Erythroblast (primary cell): ENCODE data around the gene THOC7.

Experiments
- DNase-seq, 2 experiments: peaks; one replicate each; lab custom pipeline; 2025; lab: John Stamatoyannopoulos, UW
- GATA1 ChIP-seq: IDR thresholded peaks from 2 replicates; pipeline ENCODE4 v1.6.1; 2011; ENCODE audit warnings: low read depth, mild to moderate bottlenecking, control low read depth, low read length, moderate library complexity
- POLR2A ChIP-seq: IDR thresholded peaks from 2 replicates; pipeline ENCODE4 v1.6.1; 2011; ENCODE audit warnings: mild to moderate bottlenecking, low read length

Gene THOC7

DNA sequence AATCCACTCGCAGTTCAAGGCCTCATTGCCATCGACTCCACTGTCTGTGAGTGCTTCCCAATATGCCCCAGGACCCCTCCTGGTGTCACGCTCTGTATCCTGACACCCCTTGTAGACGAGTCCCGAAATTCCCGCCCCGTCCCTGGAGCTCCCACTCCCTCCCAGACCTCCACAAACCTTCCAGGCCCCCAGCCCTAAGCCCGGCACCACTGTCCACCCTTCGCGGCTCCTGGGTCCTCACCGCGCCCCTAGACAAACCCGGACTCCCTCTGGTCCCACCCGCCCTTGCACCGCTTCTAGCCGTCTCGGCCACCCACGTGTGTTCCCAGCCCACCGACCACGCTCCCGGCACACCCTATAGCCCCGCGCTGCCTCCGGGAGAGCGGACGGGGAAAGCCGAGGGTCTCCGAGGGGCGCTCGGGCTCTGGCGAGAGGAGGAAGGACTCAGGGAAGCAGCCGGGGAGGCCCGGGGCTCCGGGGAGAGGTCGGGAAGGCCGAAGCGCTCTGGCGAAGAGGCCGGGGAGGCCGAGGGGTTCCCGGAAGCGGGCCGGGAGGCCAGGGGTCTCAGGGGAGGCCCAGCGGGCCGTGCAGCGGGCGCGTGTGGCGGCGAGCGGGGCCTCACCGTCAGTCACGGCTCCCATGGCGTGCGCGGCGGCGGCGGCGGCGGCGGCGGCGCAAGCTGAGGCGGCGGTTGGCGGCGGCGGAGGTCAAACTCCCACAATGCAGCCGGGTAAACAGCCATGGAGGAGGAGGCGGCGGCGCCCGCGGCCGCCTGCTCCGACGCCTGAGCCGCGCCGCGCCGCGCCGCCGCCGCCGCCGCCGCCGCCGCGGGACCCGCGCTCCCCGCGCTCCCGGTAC lies at the start of gene THOC7, which contains the start of gene ATXN7:
Gene THOC7 (minus strand): TSS at position 656 of the 858 bp plus-strand sequence. CDS start 15 bp downstream, at position 641.
Gene ATXN7 (plus strand): TSS at position 718 of the 858 bp plus-strand sequence. CDS start 48,732 bp downstream, outside the sequence.
- TF ChIP-seq GATA1, result no peak
- peak; percentile 31 for TF ChIP-seq POLR2A
- peak; percentile 77 to 87 for DNase-seq

DNA sequence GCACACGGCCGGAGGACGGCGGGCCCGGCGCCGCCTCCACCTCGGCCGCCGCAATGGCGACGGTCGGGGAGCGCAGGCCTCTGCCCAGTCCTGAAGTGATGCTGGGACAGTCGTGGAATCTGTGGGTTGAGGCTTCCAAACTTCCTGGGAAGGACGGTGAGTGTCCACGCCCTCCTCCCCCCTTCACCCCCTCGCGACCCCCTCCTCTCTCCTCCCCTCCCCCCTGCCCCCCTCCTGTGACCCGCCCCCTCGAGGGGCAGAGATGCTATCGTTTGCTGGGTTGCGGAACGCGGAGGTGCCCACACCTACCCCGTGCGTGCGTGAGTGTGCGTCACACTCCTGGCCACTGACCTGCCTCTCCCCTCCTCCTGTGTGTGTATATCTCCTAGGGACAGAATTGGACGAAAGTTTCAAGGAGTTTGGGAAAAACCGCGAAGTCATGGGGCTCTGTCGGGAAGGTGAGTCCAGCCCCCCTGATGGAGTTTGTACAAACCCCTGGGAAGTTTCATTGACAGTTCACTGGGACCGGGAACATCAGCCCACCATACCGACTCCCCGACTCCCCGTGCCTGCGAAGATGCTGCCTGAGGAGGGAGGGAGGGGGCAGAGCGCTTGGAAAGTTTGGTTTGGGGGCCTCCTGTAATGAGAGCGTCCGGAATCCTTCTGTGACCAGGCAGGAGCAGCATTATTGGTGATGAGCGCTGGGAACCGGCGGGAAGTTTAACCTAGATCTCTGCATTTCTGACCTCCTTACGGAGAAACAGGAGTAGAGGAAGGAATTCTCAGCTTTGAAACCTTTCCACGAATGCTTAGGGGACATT lies 49.4 kb upstream of the THOC7 start:
- DNase-seq, result peak; percentile 72 to 79
- TF ChIP-seq GATA1 (no peak), POLR2A (no peak)

DNA sequence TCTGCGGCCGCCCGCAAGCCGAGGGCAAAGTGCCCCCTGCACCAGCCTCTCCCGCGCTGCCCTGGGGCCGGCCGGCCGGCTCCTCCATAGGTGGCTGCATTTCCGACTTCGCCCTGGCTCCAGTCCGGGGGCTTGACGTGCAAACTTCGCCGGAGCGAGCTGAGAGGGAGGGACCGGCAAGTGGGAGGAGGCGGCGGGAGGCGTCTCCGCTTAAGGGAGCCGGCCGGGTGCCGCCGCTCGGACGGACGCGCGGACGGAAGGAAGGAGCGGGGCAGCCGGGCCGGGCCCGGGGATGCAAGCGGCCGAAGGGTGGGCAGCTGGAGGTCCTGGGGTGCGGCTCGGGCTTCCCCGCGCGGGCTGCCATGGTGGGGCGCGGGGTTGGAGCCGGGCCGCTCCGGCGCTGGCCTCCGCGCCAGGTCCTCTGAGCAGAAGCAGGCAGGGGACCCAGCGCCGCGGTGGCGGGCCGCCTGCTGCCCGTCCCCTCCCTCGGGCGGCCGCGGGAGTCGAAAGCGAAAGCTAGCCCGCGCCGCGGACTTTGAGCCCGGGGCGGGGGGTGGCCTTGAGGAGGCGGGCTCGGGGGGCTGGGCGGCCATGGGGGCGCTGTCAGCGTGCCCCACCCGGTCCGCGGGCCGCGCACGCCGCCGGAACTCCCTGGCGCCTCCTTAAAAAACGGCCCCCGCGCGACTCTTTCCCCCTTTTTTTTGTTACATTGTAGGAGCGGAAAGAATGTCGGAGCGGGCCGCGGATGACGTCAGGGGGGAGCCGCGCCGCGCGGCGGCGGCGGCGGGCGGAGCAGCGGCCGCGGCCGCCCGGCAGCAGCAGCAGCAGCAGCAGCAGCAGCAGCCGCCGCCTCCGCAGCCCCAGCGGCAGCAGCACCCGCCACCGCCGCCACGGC lies 48.5 kb upstream of the THOC7 start, which contains the start of gene SCAANT1:
Gene SCAANT1 (minus strand): TSS at position 511 of the 895 bp plus-strand sequence.
- TF ChIP-seq GATA1 (no peak), POLR2A (peak; percentile 66)
- DNase-seq, result peak; percentile 89 to 93

DNA sequence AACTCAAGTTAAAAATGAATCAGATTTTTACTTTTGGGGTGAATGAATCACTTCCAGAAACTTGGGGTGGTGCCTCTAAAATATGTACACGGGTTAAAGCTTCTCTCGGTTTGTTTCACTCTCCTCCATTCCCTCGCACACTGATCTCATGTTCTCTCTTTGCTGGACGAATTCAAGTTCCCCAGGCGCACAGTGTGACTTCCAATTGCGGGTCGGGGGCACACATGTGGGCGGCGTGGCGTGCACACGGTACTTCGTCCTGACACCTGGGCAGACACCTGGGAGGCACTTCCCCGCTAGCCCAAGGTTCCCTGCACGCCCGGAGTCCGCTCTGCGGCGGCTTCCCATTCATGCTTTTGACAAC lies 47.9 kb upstream of the THOC7 start:
- no peak for DNase-seq
- no peak for TF ChIP-seq POLR2A
- no peak for TF ChIP-seq GATA1

DNA sequence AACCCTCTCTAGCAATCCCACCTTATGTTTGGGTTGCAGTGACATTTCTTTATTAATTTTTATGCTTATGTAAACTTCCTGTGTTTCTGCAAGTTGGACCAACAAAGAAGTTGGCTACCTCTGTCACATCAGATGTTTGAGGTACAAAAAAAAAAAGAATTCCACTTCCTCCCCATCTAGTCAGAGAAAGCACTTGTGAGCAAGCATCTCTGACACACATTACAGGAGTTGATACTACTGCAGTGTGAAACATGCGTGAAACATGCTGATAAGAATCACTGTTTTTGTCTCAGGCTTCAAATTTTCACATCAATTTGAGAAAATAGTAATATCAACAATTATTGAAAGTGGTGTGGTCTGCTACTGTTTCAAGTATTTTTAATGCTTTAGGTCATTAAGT lies 47.3 kb upstream of the THOC7 start:
- DNase-seq, result peak; percentile 13 to 24

DNA sequence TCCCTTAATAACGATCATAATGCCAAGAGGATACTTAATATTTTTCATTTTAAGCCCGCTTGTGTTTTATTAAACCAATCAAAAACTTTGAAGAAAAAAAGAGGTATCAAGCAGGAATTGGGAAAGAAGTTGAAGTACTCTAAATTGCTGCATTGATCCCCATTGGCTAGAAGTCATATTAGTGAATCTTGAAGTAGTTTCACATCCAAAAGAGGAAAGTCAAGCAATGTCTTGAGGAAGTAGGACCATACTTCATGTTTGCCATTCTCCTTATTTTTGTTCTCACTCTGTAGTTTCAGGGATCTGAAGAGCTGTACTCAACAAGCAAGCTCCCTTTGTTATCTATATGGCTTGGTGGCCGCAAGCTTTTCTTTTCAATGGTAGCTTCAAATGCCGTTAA lies 46.4 kb upstream of the THOC7 start:
- TF ChIP-seq POLR2A (no peak), GATA1 (no peak)
- DNase-seq, result no peak

More for the DNA sequence above, 47.3 kb upstream of the THOC7 start:
- TF ChIP-seq GATA1 (no peak), POLR2A (no peak)

DNA sequence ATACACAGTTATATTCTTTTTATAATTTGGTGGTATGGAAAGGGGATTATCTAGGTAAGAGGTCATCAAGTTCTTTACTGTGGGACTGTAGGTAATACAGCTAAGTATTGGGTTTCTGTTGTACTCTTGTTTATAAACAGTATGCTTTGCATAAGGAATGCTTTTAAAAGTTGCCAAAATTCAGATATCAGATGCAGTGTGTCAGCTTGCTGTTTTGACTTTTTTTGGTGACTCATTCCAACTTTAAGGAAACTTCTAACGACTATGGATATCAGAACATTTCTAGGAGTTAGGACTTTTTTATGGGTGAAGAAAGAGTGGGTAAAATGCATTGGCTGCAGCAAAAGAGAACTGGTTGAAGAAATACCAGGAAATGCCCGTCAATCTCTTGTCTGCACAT lies 45.8 kb upstream of the THOC7 start:
- no peak for TF ChIP-seq POLR2A
- no peak for TF ChIP-seq GATA1
- no peak for DNase-seq

DNA sequence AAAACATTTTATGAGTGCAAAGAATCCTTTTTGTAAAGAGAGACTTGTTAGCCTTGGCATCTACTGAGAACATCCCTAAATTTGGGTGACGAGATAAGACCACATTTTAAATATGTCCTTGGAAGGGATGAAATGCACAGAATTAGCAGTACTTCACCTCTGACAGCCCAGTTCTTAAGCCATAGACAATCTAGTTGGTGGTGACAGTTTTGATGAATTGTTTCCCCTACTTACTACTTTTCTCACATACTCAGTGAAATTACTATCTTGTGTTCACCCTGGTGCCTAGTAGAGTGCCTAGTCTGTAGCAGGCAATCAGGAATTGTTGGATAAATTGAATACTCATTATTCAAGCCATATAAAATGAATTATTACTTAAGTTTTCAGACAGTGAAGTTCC lies 45.2 kb upstream of the THOC7 start:
- TF ChIP-seq POLR2A (no peak), GATA1 (no peak)
- no peak for DNase-seq

DNA sequence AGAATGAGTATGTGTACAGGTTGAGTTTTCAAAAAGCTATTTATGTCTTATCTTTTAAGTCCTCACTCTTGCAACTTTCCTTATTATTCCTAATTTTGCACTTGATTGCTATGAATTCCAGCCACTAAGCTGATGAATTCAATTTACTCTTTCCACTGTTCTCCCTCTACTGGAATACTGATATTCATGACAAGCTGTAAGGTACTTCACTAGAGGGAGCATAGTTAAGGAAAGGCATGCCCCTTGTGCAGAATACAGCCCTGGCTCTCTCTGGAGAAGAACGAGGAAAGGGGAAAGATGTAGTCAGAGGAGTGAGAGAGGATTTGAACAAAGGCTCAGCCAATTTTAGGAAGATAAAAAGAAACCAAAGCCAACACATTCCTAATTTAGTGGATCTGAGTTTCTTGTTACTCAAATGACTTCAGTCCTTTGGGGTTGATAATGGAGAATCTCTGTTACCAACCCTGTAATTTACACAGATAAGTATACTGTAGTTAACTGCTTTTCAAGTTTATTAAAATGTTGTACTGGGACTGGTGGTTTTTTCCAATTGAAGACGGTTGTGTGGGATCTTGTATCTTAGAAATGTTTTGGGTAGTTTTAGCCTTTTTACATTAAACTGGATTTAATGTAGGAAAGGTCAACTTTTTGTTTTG lies 44.6 kb upstream of the THOC7 start:
- TF ChIP-seq POLR2A, result no peak
- TF ChIP-seq GATA1, result no peak

DNA sequence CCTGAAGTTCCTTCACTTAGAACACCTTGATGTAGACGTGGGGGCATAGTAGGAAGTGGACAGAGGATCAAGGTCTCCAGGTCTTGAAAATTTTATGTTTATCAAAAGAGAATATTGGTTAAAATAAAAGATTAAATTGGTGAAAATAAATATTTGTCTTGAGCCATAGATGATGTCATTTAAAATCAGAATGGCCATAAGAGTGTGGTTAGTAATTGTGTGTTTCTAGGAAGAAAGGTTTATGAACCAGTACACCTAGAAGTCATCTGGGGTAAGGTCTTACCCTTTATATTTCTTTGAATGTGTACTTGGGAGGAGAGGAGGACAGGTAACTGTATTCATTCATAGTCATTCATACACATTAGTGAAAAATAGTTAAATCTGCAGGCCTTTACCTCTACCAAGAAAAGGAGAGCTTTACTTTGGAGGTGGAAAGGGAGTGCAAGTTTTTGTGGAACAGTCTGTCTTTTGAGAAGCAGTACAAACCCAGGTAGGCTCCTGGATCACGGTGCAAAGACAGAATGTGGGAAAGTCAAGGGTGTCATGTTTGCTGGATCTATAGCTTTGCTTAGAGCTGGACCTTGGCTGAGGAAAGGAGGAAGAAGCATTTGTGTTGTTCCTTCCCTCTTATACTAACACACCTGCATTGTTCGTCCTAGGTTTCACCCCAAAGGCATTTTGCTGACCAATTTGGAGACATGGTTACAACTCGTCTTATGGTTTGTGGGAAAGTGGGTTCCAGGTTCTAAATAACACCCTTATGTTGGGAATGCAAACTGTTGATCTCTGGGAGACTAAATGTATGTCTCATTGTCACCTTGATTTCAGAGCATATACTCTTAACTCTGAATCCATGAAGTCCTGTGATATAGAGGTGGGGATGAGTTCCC lies 42.4 kb upstream of the THOC7 start:
- no peak for TF ChIP-seq POLR2A
- no peak for TF ChIP-seq GATA1
- no peak for DNase-seq

More for the DNA sequence above, 44.6 kb upstream of the THOC7 start:
- peak in 1 of 2 experiments; percentile 4 for DNase-seq

DNA sequence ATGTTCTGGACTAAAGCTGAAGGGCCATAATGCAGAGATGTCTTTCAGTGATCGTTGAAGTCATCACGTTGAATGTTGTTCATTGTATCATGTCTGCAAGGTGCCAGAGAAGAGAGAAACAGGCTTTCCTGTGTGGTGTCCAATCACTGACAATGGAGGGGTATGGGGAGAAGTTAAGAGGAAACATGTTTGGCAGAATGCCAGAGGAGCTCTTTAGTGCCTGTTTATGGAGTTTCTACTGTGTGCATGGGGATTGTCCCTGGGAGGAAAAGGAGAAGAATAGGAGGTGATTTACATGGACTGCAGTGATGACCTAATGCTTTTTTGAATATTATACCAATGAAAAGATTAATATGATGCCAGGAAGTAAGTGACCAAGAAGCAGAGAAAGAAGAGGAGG lies 36.9 kb upstream of the THOC7 start:
- DNase-seq, result peak in 1 of 2 experiments; percentile 7
- TF ChIP-seq GATA1, result no peak
- no peak for TF ChIP-seq POLR2A
